ENCODE measurements around the gene ZNF618.

The ZNF618 gene

DNA sequence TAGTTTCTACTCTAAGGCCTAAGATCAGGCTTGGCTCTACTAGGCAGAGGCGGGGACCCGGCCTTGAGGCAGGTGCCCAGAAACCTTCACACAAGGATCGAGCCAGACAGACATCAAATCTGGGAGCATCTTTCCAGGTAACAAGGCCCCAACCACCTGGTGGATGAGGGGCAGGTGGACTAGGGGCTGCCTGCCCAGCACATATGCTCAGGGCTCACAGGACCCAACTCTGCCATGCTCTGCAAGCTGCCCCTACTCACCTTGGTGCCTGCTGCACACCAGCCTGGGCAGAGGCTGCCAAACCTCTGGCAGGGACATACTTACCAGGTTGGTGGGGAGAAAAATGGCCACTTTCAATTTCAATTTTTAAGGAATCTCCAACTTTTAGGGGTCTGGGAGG lies 2.2 kb upstream of the ZNF618 start:
- Mint-ChIP-seq H3K4me1 (ENCODE audit: low read depth) (peaks cover 4% of the 10 kb centered on the region), H3K9me3 (ENCODE audit: low read depth) (no peaks in the 10 kb centered on the region), H3K36me3 (peaks cover 2% of the 10 kb centered on the region), H3K27ac (no peak overlapping the region), H3K4me3 (no peak overlapping the region), H3K27me3 (peaks cover 5% of the 10 kb centered on the region)

DNA sequence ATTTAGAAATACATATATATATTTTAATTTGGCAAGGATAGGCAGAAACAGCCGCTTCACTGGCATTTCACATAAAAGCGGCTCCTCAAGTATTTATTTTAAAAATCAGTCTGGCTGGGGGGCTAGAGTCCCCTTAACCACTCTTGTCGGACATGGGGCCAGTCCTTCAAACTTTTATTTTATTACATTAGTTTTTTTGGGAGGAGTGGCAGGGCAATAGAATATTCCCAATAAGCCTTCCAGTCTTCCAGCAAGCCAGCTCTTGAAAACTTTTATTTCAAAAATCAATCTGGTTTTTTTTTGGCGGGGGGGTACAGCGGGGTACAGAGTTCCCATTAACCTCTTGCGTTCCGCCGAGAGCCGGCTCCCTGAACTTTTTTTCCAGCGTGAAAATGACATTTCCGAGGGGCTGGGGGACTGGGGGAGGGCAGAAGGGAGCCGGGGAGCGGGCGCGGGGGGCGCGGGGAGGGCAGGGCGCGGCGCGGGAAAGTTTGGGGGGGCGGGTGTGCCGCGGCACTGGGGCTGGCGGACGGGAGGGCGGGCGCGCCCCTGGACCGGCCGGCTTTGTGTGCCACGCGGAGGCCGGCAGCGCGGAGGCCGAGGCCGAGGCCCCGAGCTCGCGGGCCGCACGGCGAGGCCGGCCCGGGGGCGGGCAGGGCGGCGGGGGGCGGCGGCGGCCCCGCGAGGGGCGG lies 504 bp upstream of the ZNF618 start:
- Mint-ChIP-seq H3K36me3 (peaks cover 8% of the 10 kb centered on the region), H3K27ac (no peak overlapping the region), H3K27me3 (peaks cover 5% of the 10 kb centered on the region), H3K4me3 (peak overlapping the region; percentile 70), H3K4me1 (ENCODE audit: low read depth) (peaks cover 4% of the 10 kb centered on the region), H3K9me3 (ENCODE audit: low read depth) (no peaks in the 10 kb centered on the region)

DNA sequence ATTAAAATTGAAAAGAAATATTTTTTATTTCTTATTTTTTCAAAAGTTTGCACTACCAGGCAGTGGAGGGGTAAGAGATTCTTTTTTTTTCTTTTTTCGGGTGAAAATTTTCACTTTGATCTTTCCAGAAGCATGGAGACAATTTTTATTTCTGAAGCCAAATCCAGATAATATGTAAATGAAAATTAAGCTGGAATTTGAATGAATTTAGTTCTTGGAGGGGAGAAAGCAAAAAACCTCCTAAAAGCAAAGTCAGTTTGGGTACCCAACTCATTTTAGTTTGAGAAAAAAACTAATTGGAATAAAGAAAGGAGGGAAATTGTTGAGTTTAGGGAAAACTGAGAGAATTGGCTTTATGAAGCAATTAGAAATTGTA lies 872 bp downstream of the ZNF618 start:
- Mint-ChIP-seq H3K27ac (no peak overlapping the region), H3K4me1 (ENCODE audit: low read depth) (peaks cover 4% of the 10 kb centered on the region), H3K27me3 (peaks cover 4% of the 10 kb centered on the region)

DNA sequence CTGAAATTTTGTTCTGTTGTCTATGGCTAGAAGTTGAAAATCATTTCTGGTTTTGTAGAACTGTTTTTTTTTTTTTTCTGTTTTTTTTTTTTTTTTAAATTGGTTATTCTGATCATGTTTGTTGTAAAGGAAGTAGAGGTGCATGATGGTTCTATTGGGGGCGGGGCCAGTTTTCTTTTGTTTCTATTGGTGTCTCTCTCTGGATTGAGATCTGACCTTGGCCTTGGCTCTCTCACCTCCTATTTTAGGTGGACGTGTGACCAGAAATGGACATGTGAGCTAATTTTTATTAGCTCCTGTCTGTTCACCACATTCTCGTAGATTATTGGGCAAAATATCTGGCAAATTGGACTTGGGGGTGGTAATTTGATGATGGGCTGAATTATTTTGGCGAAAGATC lies 3.2 kb downstream of the ZNF618 start:
- H3K4me3 Mint-ChIP-seq = no peak overlapping the region
- peaks cover 4% of the 10 kb centered on the region for H3K4me1 Mint-ChIP-seq (ENCODE audit: low read depth)
- peaks cover 4% of the 10 kb centered on the region for H3K27me3 Mint-ChIP-seq
- peaks cover 8% of the 10 kb centered on the region for H3K36me3 Mint-ChIP-seq
- H3K27ac Mint-ChIP-seq = no peak overlapping the region
- H3K9me3 Mint-ChIP-seq (ENCODE audit: low read depth) = no peaks in the 10 kb centered on the region

More for the DNA sequence above, 872 bp downstream of the ZNF618 start:
- Mint-ChIP-seq H3K9me3 (ENCODE audit: low read depth) (no peaks in the 10 kb centered on the region), H3K36me3 (peaks cover 8% of the 10 kb centered on the region), H3K4me3 (peak overlapping the region; percentile 96)

DNA sequence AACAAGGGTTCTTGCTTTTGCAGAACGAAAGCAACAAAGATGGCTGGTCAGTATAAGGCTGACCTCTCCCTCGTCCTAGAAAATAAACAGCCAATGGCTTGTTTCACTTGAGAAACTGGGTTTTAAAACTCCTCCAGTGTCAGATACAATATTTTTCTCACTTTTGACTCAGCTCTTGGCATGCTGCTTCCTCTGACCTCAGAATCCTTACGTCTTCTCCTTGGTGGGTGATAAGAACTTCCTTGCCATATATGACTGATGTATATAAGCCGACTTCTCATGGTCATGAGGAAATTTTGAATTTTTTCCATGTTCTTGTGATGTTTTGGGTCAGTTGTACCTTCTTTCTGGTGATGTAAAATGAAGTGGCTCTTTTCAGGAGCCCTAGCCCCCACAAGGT lies 3.8 kb downstream of the ZNF618 start:
- Mint-ChIP-seq H3K27me3 (peaks cover 2% of the 10 kb centered on the region), H3K36me3 (peaks cover 8% of the 10 kb centered on the region), H3K27ac (no peak overlapping the region), H3K9me3 (ENCODE audit: low read depth) (no peaks in the 10 kb centered on the region), H3K4me3 (no peak overlapping the region), H3K4me1 (ENCODE audit: low read depth) (peaks cover 4% of the 10 kb centered on the region)

DNA sequence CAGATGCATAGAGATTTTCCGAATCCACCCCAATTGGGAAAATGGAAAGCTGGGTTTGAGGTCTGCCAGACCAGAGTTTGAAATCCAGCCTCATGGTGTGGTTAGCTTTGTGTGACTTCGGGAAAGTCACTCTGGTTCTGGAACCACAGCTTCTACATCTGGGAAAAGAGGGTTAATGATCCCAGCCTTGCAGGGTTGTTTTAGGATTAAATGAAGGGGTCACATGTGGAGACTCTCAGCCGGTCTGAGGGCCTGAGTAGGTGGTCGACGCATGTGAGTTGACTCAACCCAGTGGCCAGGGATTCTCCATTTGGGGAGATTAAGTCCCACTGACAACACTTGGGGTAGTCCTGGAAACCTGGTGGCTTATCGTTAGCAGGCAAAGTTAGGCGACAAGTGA lies 6.1 kb downstream of the ZNF618 start:
- Mint-ChIP-seq H3K4me3 (no peak overlapping the region), H3K27me3 (no peaks in the 10 kb centered on the region), H3K27ac (no peak overlapping the region), H3K36me3 (peaks cover 6% of the 10 kb centered on the region), H3K9me3 (ENCODE audit: low read depth) (no peaks in the 10 kb centered on the region), H3K4me1 (ENCODE audit: low read depth) (peaks cover 15% of the 10 kb centered on the region)

DNA sequence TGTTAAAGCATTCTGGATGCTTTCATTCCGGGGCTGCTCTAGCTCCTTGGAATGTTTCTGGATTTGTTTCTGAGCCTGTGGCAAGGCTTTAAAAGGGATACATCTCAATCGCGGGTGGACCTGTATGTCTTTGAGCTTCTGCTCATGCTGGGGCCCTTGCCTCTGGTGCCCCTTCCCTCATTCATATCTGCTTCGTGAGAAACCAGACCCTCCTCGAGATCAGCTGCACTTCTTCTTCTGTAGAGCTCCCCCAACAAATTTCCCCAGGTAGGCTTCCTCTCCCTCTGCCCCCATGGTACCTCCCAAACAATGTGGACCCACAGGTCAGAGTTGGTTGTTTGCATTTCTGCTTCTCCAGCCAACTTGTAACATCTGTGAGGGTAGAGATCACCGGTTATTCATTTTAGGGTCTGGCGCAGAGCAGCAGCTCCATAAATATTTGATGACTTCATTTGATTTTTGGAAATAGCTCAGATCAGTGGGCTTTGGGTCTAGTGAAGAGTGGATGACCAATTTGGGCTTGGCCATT lies 6.6 kb downstream of the ZNF618 start:
- peaks cover 15% of the 10 kb centered on the region for H3K4me1 Mint-ChIP-seq (ENCODE audit: low read depth)
- H3K27ac Mint-ChIP-seq = no peak overlapping the region
- no peaks in the 10 kb centered on the region for H3K9me3 Mint-ChIP-seq (ENCODE audit: low read depth)
- no peak overlapping the region for H3K4me3 Mint-ChIP-seq
- peaks cover 6% of the 10 kb centered on the region for H3K36me3 Mint-ChIP-seq
- H3K27me3 Mint-ChIP-seq = no peaks in the 10 kb centered on the region

DNA sequence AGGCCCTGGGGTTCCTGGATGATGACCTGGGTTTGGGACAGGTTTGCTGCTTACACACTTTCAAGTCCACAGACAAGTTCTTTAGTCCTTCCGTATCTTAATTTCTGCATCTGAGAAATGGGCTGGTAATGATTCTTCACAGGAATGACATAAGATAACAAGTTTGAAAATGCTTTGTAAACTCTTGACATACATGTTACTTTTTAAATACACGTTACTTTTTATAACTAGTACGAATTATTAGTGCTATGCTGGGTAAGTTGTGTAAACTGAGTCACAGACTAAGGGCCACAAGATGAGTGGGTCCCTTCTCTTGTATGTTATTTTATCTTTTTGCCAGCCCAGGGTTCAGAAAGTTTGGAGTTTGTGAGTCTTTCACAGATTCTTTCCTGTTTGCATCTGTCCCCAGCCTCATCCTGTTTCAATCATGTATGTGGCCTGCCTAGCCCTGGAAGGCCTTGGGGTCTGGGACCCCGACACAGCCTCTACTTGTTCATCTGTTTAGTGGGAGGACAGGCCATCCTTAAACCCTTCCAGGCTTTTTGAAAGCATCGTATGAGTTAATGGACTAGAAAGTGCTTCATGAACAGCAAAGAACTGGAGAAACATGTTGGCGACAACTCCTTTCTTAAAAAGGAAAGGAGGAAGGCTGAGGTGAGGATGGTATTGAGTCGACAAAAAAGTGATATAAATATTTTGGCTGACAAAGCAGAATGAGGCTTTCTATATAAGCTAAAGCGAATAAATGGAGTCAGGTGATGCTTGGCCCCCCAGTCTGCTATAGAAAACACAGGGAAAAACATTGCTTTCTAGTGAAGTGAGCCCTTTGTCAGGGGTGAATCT lies 9.3 kb downstream of the ZNF618 start:
- Mint-ChIP-seq H3K27ac (no peak overlapping the region), H3K4me1 (ENCODE audit: low read depth) (peaks cover 15% of the 10 kb centered on the region), H3K9me3 (ENCODE audit: low read depth) (peaks cover under 1% of the 10 kb centered on the region), H3K4me3 (no peak overlapping the region), H3K36me3 (no peaks in the 10 kb centered on the region), H3K27me3 (no peaks in the 10 kb centered on the region)

DNA sequence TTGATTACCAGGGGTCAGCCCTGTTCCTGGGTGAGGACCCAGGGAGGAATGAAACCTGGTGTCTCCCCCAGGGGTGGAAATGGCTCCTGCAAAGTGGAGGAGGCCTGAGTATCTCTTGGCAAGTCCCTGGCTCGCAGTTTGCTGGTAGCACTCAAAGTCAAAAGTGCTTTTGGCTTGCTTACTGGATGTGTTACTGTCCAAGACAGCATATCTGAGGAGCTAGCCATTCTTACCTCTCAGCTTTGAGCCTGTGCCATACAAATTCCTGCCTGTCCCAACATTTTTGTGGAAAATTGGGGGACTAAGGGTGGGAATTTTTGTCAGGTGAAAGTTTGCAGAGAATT lies 9.9 kb downstream of the ZNF618 start:
- Mint-ChIP-seq H3K4me3 (peak overlapping the region; percentile 69), H3K4me1 (ENCODE audit: low read depth) (peaks cover 15% of the 10 kb centered on the region), H3K27me3 (no peaks in the 10 kb centered on the region), H3K9me3 (ENCODE audit: low read depth) (peaks cover 5% of the 10 kb centered on the region), H3K27ac (no peak overlapping the region), H3K36me3 (no peaks in the 10 kb centered on the region)

DNA sequence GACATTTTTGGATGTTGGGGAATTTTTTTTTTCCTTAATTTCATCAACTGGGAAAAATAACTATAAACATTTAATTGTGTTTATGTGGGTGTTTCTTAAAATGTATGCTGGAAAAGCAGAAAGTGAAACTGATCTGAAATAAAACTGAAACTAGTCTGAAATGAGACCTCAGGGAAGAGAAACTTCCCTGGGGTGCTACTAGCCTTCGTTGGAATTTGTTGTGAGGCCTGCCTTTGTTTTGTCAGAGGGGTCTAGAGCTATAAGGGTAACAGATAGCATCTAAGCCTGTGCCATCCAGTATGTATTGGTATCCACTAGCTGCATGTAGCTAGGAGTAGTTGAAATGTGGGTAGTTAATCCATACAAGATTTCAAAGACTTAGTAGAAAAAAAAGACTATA lies 10.4 kb downstream of the ZNF618 start:
- H3K36me3 Mint-ChIP-seq = no peaks in the 10 kb centered on the region
- H3K27me3 Mint-ChIP-seq = no peaks in the 10 kb centered on the region
- peaks cover 15% of the 10 kb centered on the region for H3K4me1 Mint-ChIP-seq (ENCODE audit: low read depth)
- no peak overlapping the region for H3K27ac Mint-ChIP-seq
- H3K4me3 Mint-ChIP-seq = peak overlapping the region; percentile 69
- peaks cover 7% of the 10 kb centered on the region for H3K9me3 Mint-ChIP-seq (ENCODE audit: low read depth)

DNA sequence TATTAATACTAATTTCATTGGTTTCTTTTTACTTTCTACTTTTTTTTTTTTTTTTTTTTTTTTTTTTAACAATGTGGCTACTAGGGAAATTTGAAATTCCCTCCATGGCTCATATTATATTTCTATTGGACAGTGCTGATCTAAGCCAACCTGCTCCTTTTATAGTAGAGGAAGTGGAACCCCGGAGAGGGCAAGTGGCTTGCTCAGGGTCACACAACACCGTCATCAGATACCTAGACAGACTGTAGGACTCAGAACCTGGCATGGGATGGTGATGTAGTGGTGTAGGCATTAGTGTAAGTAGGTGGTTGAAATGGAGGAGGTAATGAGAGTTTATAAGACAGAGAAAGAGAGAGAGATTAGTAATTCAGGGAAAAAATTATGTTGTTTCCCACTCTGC lies 10.8 kb downstream of the ZNF618 start:
- no peaks in the 10 kb centered on the region for H3K27me3 Mint-ChIP-seq
- H3K4me3 Mint-ChIP-seq = no peak overlapping the region
- peaks cover 15% of the 10 kb centered on the region for H3K4me1 Mint-ChIP-seq (ENCODE audit: low read depth)
- H3K36me3 Mint-ChIP-seq = no peaks in the 10 kb centered on the region
- peaks cover 12% of the 10 kb centered on the region for H3K9me3 Mint-ChIP-seq (ENCODE audit: low read depth)
- H3K27ac Mint-ChIP-seq = no peak overlapping the region

DNA sequence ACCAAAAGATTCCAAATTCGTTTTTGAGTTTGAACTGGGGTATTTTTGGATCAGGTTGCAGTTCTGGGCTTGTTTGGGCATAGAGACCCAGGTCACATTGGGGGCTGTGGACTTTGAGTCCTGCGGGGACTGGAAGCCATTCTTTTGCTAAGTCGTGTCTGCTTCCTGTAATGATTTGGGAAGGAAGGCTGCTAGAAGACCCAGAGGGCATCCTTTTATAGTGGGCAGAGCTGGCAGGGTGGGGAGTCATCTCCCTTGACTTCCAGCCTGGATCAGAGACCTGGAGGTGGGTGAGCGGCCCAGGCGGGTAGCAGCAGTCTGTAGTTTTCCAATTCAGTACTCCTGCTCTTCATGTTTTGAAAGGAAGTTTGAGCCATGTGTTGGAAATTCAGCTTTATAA lies 11.3 kb downstream of the ZNF618 start:
- Mint-ChIP-seq H3K9me3 (ENCODE audit: low read depth) (peaks cover 12% of the 10 kb centered on the region), H3K4me1 (ENCODE audit: low read depth) (peaks cover 15% of the 10 kb centered on the region), H3K27ac (no peak overlapping the region), H3K27me3 (no peaks in the 10 kb centered on the region), H3K36me3 (no peaks in the 10 kb centered on the region), H3K4me3 (no peak overlapping the region)

DNA sequence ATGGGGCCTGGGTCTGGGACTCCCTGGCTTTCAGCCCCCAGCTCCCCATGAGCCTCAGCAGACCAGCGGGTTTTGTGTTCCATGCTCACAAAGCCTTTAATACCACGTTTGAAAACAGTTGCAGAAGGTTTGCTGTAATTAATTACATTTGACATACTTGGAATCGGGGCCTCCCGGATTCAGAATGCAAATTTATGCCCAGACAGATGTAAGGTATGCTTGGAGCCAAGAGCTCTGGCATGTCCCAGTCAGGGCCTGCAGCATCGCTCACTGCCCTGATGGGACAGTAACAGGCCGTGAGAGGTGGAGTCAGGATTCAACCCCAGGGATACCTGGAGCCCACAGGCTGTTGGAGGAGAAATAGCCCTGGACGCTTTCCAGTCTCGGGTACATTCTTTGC lies 12.2 kb downstream of the ZNF618 start:
- H3K36me3 Mint-ChIP-seq = no peaks in the 10 kb centered on the region
- H3K4me1 Mint-ChIP-seq (ENCODE audit: low read depth) = peaks cover 15% of the 10 kb centered on the region
- no peaks in the 10 kb centered on the region for H3K27me3 Mint-ChIP-seq
- H3K4me3 Mint-ChIP-seq = no peak overlapping the region
- no peak overlapping the region for H3K27ac Mint-ChIP-seq
- H3K9me3 Mint-ChIP-seq (ENCODE audit: low read depth) = peaks cover 12% of the 10 kb centered on the region

DNA sequence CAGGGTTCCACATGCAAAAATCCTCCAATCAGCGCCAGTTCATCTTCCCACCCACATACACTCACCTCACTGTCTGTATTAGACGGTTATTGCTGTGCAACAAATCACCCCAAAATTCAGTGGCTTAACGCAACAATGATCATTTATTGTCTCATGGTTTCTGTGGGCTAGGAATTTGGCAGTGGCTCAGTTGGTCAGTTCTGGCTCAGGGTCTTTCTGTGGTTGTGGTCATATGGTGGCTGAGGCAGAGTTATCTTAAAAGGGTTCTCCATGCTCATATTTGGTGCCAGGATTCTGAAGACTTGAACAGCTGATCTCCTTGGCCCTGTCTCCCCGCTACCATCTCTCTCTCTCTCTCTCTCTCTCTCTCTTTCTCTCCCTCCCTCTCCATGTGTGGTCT lies 12.9 kb downstream of the ZNF618 start:
- H3K4me3 Mint-ChIP-seq = no peak overlapping the region
- no peak overlapping the region for H3K27ac Mint-ChIP-seq
- no peaks in the 10 kb centered on the region for H3K36me3 Mint-ChIP-seq
- peaks cover 12% of the 10 kb centered on the region for H3K9me3 Mint-ChIP-seq (ENCODE audit: low read depth)
- H3K4me1 Mint-ChIP-seq (ENCODE audit: low read depth) = peaks cover 15% of the 10 kb centered on the region
- no peaks in the 10 kb centered on the region for H3K27me3 Mint-ChIP-seq

DNA sequence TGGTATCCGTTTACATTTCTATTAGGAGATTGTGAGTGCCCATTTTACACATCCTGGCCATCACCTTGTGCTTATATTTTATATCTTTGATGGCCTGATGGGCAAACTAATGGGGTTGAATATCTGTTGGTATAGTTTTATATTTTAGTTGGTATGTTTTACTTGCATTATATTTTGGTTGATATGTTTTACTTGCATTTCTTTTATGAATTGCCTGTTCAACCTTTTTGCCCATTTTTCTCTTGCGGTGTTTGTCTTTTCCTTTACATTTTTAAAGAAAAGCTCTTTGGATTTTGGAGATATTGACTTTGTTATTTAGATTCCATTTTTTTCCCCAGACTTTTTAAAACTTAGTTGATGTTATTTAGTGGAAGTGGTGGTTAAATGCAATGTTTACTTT lies 14.6 kb downstream of the ZNF618 start:
- Mint-ChIP-seq H3K36me3 (no peaks in the 10 kb centered on the region), H3K4me1 (ENCODE audit: low read depth) (peaks cover 12% of the 10 kb centered on the region), H3K27me3 (no peaks in the 10 kb centered on the region), H3K27ac (no peak overlapping the region), H3K4me3 (no peak overlapping the region), H3K9me3 (ENCODE audit: low read depth) (peaks cover 12% of the 10 kb centered on the region)
